ENCODE results near the gene MEIG1. TPM values are rescaled to one million over a fixed set of nuclear protein-coding genes. Genes with fewer than 3 reads are reported as not detected.
"Not testable (repeated sequence)": the region's sequence is repeated elsewhere in the genome, so short reads cannot be mapped to it uniquely, and the experiment has no call there.

The MEIG1 gene
- total RNA-seq, 1 donor from 2014 or later = 0.49 TPM

- no peak overlapping the region for H3K4me3 Mint-ChIP-seq
- TF ChIP-seq CTCF (IDR thresholded peaks at IDR 0.05) = no peak
- H3K27me3 Mint-ChIP-seq = peaks cover 3% of the 10 kb centered on the region
- no peak overlapping the region for H3K27ac Mint-ChIP-seq
- no peaks in the 10 kb centered on the region for H3K36me3 Mint-ChIP-seq (ENCODE audit: low read depth)
- ChIA-PET CTCF (no interaction called here), POLR2A (no interaction called here)
- H3K9me3 Mint-ChIP-seq = no peaks in the 10 kb centered on the region
- peaks cover 2% of the 10 kb centered on the region for H3K4me1 Mint-ChIP-seq
- ATAC-seq (ENCODE audit: low read depth) = no peak
- DNase-seq = no peak
- intact Hi-C loops (cut with micrococcal nuclease) = no loop called here
Measured at GRCh38 chr10:14995964-14996565, 36.9 kb downstream of the MEIG1 start.

GRCh38 chr10:15013530-15013929 lies 54.3 kb downstream of the MEIG1 start:
- CTCF ChIA-PET; H3K27me3 Mint-ChIP-seq; H3K4me3 Mint-ChIP-seq; H3K4me1 Mint-ChIP-seq; H3K9me3 Mint-ChIP-seq; H3K27ac Mint-ChIP-seq; DNase-seq; H3K36me3 Mint-ChIP-seq (ENCODE audit: low read depth); intact Hi-C loops (cut with micrococcal nuclease); ATAC-seq (ENCODE audit: low read depth): not testable (repeated sequence)
- POLR2A ChIA-PET = interaction anchor here (0.6 kb wide), 1 partner anchor 124 kb away, joined by 3 read pairs; no protein-coding TSS in a partner anchor

- no peak for TF ChIP-seq CTCF (IDR thresholded peaks at IDR 0.05)
- ChIA-PET CTCF (no interaction called here), POLR2A (no interaction called here)
- Mint-ChIP-seq H3K27me3 (peaks cover 2% of the 10 kb centered on the region), H3K4me3 (no peak overlapping the region), H3K9me3 (no peaks in the 10 kb centered on the region), H3K27ac (no peak overlapping the region), H3K4me1 (no peaks in the 10 kb centered on the region), H3K36me3 (ENCODE audit: low read depth) (no peaks in the 10 kb centered on the region)
- intact Hi-C loops (cut with micrococcal nuclease) = no loop called here
- no peak for DNase-seq
- ATAC-seq (ENCODE audit: low read depth) = no peak
Measured at GRCh38 chr10:15015451-15015850, 56.3 kb downstream of the MEIG1 start.

GRCh38 chr10:15020966-15021365 lies 61.8 kb downstream of the MEIG1 start:
- POLR2A ChIA-PET; H3K9me3 Mint-ChIP-seq; H3K4me3 Mint-ChIP-seq; ATAC-seq (ENCODE audit: low read depth); intact Hi-C loops (cut with micrococcal nuclease); H3K4me1 Mint-ChIP-seq; H3K27ac Mint-ChIP-seq; H3K27me3 Mint-ChIP-seq; CTCF ChIA-PET; DNase-seq; H3K36me3 Mint-ChIP-seq (ENCODE audit: low read depth): not testable (repeated sequence)

Other genes with a start within 250 kb of the MEIG1 start
- gene FAM107B, start 184.5 kb upstream of the MEIG1 start, total RNA-seq = 263 and 286 TPM in 2 replicates
- 0.49 and 0.98 TPM in 2 replicates for gene CDNF, start 121.4 kb upstream of the MEIG1 start, total RNA-seq
- 16.7 and 20.4 TPM in 2 replicates for gene HSPA14, start 121.1 kb upstream of the MEIG1 start, total RNA-seq
- gene MSANTD7, start 121.1 kb upstream of the MEIG1 start, total RNA-seq = 14.9 and 16.5 TPM in 2 replicates
- 7.4 and 8.1 TPM in 2 replicates for gene SUV39H2, start 80.5 kb upstream of the MEIG1 start, total RNA-seq
- gene DCLRE1C, start 5.3 kb upstream of the MEIG1 start, total RNA-seq = 38.0 and 43.8 TPM in 2 replicates
- gene OLAH, start 84.6 kb downstream of the MEIG1 start, total RNA-seq = not detected in 2 replicates
- not detected in 2 replicates for gene ACBD7, start 129.4 kb downstream of the MEIG1 start, total RNA-seq
- 21.2 and 27.9 TPM in 2 replicates for gene RPP38, start 138.0 kb downstream of the MEIG1 start, total RNA-seq
- 9.7 and 11.2 TPM in 2 replicates for gene NMT2, start 209.3 kb downstream of the MEIG1 start, total RNA-seq

Measured in activated B cell treated with CpG ODN at 0.5 μM for 24 hours (primary cell).